Spleen (tissue), 7 donors: Measurements from ENCODE around the gene MIR17HG.

ENCODE experiments used
- POLR2A ChIP-seq, 3 donors: fragments of 450-650 bp; IDR thresholded peaks; one replicate each; pipeline ENCODE4 v1.5.1; 2017; ENCODE audit warnings: antibody characterized with exemption in 3 of 3, mild to moderate bottlenecking in 1 of 3
- POLR2AphosphoS5 ChIP-seq, 3 donors: sonication (generic); formaldehyde crosslinking; IDR thresholded peaks; one replicate each; pipeline ENCODE4 v1.5.1; 2017; ENCODE audit warnings: antibody characterized with exemption in 3 of 3
- TF ChIP-seq, protein P1 (sequence below), 11 experiments: fragments of 200-600 bp in 7 of 11; fragments of 450-650 bp in 4 of 11; sonication (generic) in 4 of 11; IDR thresholded peaks in 8 of 11; conservative IDR thresholded peaks in 3 of 11; 1 replicate in 7 of 11; 2 replicates in 4 of 11; pipeline versions ENCODE4 v1.4.0 to v1.8.0; 2016 to 2021; ENCODE audit warnings: antibody characterized with exemption in 11 of 11, inconsistent platforms in 4 of 11, mild to moderate bottlenecking in 1 of 11
- donor health status: DM: no; HTN: no; CAD: no; lungs with moderate emphysema.
- donor health status: DM: no; HTN: no; CAD: no.
- donor health status: DM: no; HTN: no; CAD: no.

GRCh38 chr13:91397595-91397994 is 50.1 kb downstream of the MIR17HG start:
- TF ChIP-seq POLR2AphosphoS5 (IDR thresholded peaks at IDR 0.05) (no peak), POLR2A (IDR thresholded peaks at IDR 0.05) (no peak)
- TF ChIP-seq, protein P1, sequence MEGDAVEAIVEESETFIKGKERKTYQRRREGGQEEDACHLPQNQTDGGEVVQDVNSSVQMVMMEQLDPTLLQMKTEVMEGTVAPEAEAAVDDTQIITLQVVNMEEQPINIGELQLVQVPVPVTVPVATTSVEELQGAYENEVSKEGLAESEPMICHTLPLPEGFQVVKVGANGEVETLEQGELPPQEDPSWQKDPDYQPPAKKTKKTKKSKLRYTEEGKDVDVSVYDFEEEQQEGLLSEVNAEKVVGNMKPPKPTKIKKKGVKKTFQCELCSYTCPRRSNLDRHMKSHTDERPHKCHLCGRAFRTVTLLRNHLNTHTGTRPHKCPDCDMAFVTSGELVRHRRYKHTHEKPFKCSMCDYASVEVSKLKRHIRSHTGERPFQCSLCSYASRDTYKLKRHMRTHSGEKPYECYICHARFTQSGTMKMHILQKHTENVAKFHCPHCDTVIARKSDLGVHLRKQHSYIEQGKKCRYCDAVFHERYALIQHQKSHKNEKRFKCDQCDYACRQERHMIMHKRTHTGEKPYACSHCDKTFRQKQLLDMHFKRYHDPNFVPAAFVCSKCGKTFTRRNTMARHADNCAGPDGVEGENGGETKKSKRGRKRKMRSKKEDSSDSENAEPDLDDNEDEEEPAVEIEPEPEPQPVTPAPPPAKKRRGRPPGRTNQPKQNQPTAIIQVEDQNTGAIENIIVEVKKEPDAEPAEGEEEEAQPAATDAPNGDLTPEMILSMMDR (IDR thresholded peaks at IDR 0.05 in 8 of 11, conservative IDR thresholded peaks at IDR 0.05 in 3 of 11): no peak
